ENCODE results near the gene PRR11. TPM values are rescaled to one million over a fixed set of nuclear protein-coding genes. Genes with fewer than 3 reads are reported as not detected.
"Not testable (repeated sequence)": the region's sequence is repeated elsewhere in the genome, so short reads cannot be mapped to it uniquely, and the experiment has no call there.

PRR11 gene
- total RNA-seq, 4 donors from 2014 or later = 1.5 to 4.1 (median 2.2) TPM

DNA sequence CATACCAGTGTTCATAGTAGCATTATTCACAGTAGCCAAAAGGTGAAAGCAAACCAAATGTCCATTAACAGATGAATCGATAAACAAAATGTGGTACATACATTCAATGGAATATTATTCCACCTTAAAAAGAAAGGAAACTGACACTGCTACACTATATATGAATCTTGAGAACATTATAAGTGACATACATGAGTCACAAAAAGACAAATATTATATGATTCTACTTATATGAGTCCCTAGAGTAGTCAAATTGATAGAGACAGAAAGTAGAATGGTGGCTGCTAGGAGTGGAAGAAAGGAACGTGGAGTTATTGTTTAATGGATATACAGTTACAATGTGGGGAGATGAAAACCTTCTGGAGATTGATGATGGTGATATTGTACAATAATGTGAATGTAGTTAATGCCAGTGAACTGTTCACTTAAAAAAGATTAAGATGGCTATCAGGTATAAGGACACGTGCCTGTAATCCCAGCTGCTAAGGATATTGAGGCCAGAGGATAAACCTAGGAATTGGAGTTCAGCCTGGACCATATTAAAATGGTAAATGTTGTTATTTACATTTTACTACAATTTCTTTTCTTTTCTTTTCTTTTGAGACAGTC is 28.6 kb upstream of the PRR11 start:
- H3K27me3 ChIP-seq = no peaks in the 10 kb centered on the region
- peaks cover 0 to 8% (median 0%) of the 10 kb centered on the region in 3 donors for H3K36me3 ChIP-seq
- no peak overlapping the region for H3K4me3 ChIP-seq
- H3K27ac ChIP-seq = no peak overlapping the region
- no peaks in the 10 kb centered on the region for H3K9me3 ChIP-seq
- DNase-seq = no peak
- TF ChIP-seq, protein P1, sequence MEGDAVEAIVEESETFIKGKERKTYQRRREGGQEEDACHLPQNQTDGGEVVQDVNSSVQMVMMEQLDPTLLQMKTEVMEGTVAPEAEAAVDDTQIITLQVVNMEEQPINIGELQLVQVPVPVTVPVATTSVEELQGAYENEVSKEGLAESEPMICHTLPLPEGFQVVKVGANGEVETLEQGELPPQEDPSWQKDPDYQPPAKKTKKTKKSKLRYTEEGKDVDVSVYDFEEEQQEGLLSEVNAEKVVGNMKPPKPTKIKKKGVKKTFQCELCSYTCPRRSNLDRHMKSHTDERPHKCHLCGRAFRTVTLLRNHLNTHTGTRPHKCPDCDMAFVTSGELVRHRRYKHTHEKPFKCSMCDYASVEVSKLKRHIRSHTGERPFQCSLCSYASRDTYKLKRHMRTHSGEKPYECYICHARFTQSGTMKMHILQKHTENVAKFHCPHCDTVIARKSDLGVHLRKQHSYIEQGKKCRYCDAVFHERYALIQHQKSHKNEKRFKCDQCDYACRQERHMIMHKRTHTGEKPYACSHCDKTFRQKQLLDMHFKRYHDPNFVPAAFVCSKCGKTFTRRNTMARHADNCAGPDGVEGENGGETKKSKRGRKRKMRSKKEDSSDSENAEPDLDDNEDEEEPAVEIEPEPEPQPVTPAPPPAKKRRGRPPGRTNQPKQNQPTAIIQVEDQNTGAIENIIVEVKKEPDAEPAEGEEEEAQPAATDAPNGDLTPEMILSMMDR (IDR thresholded peaks at IDR 0.05) = no peak
- TF ChIP-seq POLR2A (IDR thresholded peaks at IDR 0.05) = no peak
- H3K4me1 ChIP-seq = no peaks in the 10 kb centered on the region

GRCh38 chr17:59129814-59130213 is 25.7 kb upstream of the PRR11 start:
- H3K27ac ChIP-seq = no peak overlapping the region
- H3K9me3 ChIP-seq = no peaks in the 10 kb centered on the region
- no peaks in the 10 kb centered on the region for H3K27me3 ChIP-seq
- H3K4me1 ChIP-seq = no peaks in the 10 kb centered on the region
- H3K36me3 ChIP-seq = peaks cover 0 to 8% (median 0%) of the 10 kb centered on the region in 3 donors
- TF ChIP-seq, protein P1 (IDR thresholded peaks at IDR 0.05) = no peak
- no peak for TF ChIP-seq POLR2A (IDR thresholded peaks at IDR 0.05)
- no peak overlapping the region for H3K4me3 ChIP-seq
- DNase-seq = no peak

GRCh38 chr17:59131131-59131530 is 24.4 kb upstream of the PRR11 start:
- H3K4me1 ChIP-seq = no peaks in the 10 kb centered on the region
- no peak for DNase-seq
- H3K27ac ChIP-seq = no peak overlapping the region
- H3K4me3 ChIP-seq = no peak overlapping the region
- no peaks in the 10 kb centered on the region for H3K27me3 ChIP-seq
- TF ChIP-seq POLR2A (IDR thresholded peaks at IDR 0.05) = no peak
- TF ChIP-seq, protein P1 (IDR thresholded peaks at IDR 0.05) = no peak
- H3K9me3 ChIP-seq = no peaks in the 10 kb centered on the region
- peaks cover 0 to 8% (median 0%) of the 10 kb centered on the region in 3 donors for H3K36me3 ChIP-seq

- H3K27ac ChIP-seq, H3K4me3 ChIP-seq, H3K36me3 ChIP-seq, DNase-seq, H3K9me3 ChIP-seq, H3K4me1 ChIP-seq, H3K27me3 ChIP-seq: not testable (repeated sequence)
These were observed 17.2 kb upstream of the PRR11 start for GRCh38 chr17:59138339-59138738.

DNA sequence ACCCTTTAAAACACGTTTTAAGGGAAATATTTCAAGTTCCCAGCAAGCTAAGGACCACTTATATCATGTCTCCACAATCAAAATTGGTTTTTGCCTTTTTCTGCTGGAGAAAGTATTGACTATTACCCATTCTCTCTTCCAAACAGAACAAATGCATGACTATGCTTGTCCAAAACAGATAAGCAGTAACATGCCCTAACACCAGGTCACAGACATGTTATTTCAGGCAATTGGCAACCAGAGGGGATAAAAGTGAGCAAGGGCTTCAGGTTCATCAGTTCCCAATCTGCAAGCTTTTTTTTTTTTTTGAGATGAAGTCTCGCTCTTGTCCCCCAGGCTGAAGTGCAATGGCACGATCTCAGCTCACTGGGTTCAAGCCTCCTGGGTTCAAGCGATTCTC is 15.6 kb upstream of the PRR11 start:
- no peak for DNase-seq
- H3K27me3 ChIP-seq = no peaks in the 10 kb centered on the region
- H3K4me3 ChIP-seq = no peak overlapping the region
- H3K27ac ChIP-seq = no peak overlapping the region
- no peaks in the 10 kb centered on the region for H3K9me3 ChIP-seq
- no peaks in the 10 kb centered on the region for H3K4me1 ChIP-seq
- H3K36me3 ChIP-seq = no peaks in the 10 kb centered on the region
- no peak for TF ChIP-seq POLR2A (IDR thresholded peaks at IDR 0.05)
- TF ChIP-seq, protein P1 (IDR thresholded peaks at IDR 0.05) = no peak

GRCh38 chr17:59141860-59142259 is 13.7 kb upstream of the PRR11 start:
- no peaks in the 10 kb centered on the region for H3K9me3 ChIP-seq
- H3K27ac ChIP-seq = no peak overlapping the region
- H3K4me3 ChIP-seq = no peak overlapping the region
- no peaks in the 10 kb centered on the region for H3K27me3 ChIP-seq
- no peaks in the 10 kb centered on the region for H3K4me1 ChIP-seq
- DNase-seq = no peak
- no peak for TF ChIP-seq POLR2A (IDR thresholded peaks at IDR 0.05)
- TF ChIP-seq, protein P1 (IDR thresholded peaks at IDR 0.05) = no peak
- no peaks in the 10 kb centered on the region for H3K36me3 ChIP-seq

Measured in Peyer's patch (tissue), 4 donors.